Measurements from ENCODE around the gene XRCC6.
A peak's percentile ranks its signal among the peaks of the same experiment; 100 is the strongest.
"Not testable (repeated sequence)": the region's sequence is repeated elsewhere in the genome, so short reads cannot be mapped to it uniquely, and the experiment has no call there.

Gene XRCC6

DNA sequence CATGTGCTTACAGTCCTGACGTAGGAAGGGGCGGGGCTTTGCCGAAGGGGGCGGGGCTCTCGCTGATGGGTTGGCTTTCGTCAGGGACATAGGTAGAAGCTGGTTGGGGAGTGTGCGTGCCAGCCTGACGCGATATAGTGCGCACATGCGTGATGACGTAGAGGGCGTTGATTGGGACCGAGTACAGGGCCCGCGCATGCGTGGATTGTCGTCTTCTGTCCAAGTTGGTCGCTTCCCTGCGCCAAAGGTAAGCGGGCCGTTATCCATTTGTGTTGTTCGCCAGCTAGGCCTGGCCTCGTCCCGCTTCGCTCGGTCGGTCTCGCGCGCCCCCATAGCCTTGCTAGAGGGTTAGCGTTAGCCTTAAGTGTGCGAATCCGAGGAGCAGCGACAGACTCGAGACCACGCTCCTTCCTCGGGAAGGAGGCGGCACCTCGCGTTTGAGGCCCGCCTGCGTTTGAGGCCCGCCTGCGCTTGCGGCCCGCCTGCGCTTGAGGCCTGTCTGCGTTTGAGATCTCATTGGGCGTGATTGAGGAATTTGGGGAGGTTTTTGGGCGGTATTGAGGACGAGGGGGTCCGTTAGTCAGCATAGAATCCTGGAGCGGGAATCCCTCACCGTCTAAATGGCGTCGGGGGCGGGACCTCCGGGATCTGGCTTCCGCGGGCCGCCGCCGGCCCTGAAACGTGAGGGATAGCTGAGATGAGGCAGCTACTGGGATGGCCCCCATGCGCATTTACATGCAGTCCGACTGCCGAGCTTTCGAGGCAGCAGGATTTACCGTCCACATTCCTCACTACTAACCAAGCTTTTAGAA lies at the start of gene XRCC6:
TSS of gene XRCC6 (plus strand) at position 197 of the 812 bp plus-strand sequence. CDS start 710 bp downstream, outside the sequence.
- DNase-seq (ENCODE audit: low spot score): peak; percentile 99

- DNase-seq (ENCODE audit: low spot score): no peak
These were observed 49.3 kb upstream of the XRCC6 start for GRCh38 chr22:41571786-41572185.

- DNase-seq (ENCODE audit: low spot score): not testable (repeated sequence)
These were observed 48.8 kb upstream of the XRCC6 start for GRCh38 chr22:41572305-41572704.

- no peak for DNase-seq (ENCODE audit: low spot score)
These were observed 47.4 kb upstream of the XRCC6 start for GRCh38 chr22:41573677-41574076.

DNA sequence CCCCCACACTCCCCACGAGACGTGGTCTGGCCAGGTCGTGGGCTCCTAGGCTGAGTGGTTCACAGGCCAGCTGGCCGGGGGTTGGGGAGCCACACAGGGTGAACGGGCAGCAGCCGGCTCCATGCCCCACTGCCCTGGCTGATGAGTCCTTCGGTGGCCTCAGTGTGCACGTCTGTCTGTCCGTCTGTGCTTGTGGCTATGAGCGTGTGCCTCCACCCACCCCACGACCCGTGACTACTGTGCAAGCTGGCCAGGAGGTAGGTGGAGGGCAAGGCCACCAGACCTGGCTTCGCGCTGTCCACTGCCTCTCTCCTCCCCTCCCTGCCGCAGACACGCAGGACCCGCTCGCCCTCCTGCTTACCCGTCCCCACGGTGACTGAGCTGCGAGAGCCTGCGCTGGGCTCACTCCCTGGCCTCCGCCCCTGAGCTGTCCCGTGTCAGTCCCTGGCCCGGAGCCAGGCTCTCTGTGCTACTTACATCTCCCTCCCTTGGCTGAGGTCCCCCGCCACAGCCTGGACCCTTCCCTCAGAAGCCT lies 46.2 kb upstream of the XRCC6 start:
- no peak for DNase-seq (ENCODE audit: low spot score)

GRCh38 chr22:41575533-41575932 lies 45.6 kb upstream of the XRCC6 start:
- no peak for DNase-seq (ENCODE audit: low spot score)

- DNase-seq (ENCODE audit: low spot score): peak; percentile 94
These were observed 44.2 kb upstream of the XRCC6 start for GRCh38 chr22:41576877-41577276.

- no peak for DNase-seq (ENCODE audit: low spot score)
These were observed 43.0 kb upstream of the XRCC6 start for GRCh38 chr22:41578114-41578513.

- no peak for DNase-seq (ENCODE audit: low spot score)
These were observed 42.3 kb upstream of the XRCC6 start for GRCh38 chr22:41578818-41579217.

DNA sequence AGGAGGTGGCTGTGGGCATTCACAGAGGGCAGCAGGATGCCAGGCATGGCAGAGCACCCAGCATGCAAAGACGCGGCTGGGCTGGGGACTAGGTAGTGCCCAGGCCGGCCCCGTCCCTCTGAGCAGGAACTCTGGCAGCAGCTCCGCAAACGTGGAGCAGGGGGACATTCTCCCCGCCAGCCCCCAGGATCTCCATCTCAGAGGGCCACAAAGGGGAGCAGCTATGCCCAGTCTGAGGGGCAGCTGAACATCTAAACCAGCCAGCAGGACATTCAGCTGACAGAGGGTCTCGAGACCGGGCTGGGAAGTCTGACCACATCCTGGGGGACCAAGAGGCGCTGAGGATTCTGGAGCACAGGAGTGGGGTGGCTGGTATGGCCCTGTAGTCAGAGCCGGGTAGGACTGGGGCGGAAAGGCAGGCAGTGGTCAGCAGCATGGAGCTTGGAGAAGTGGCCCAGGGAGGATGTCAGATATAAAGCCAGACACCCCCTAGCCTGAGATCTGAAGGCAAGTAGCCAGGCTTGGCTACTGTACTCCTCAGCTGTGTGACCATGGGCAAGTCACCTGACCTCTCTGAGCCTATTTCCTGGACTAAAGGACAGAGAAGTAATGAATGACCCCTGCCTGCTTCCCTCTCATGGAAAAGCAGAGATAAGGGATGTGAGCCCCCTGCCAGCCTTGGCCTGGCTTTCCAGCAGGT lies 41.6 kb upstream of the XRCC6 start:
- DNase-seq (ENCODE audit: low spot score): no peak

- DNase-seq (ENCODE audit: low spot score): no peak
These were observed 41.1 kb upstream of the XRCC6 start for GRCh38 chr22:41579997-41580355.

- DNase-seq (ENCODE audit: low spot score): no peak
These were observed 38.4 kb upstream of the XRCC6 start for GRCh38 chr22:41582694-41583093.

DNA sequence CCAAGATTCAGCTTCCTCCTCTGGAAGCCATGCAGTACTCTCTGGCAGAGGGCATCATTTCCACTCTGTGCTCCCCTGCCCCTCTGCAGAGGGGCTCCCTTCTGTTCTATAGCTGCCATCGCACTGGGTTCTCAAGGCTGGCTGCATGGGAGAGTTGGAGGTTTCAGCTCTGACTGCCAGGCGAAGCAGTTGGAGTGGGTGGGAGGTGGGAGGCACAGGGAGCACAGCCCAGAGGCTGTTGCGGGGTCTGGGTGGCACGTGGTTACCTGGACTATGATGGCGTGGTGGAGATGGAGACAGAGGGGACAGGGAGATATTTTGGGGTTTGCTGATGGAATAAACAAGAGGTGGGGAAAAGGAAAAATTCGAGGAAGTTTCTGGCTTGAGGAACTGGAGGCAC lies 36.2 kb upstream of the XRCC6 start:
- DNase-seq (ENCODE audit: low spot score): no peak

- no peak for DNase-seq (ENCODE audit: low spot score)
These were observed 35.2 kb upstream of the XRCC6 start for GRCh38 chr22:41585898-41586297.

DNA sequence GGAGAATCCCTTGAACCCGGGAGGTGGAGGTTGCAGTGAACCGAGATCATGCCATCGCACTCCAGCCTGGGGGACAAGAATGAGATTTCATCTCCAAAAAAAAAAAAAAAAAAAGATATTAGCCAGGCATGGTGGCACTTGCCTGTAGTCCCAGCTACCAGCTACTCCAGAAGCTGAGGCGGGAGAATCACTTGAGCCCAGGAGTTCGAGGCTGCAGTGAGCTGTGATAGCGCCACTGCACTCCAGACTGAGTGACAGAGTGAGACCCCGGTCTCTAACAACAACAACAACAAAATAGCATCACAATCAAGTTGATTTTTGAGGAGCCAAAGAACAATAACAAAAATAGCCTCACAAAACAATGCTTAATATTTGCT lies 33.8 kb upstream of the XRCC6 start:
- DNase-seq (ENCODE audit: low spot score): no peak

- peak; percentile 98 for DNase-seq (ENCODE audit: low spot score)
These were observed 31.5 kb upstream of the XRCC6 start, which contains the start of gene PMM1 for GRCh38 chr22:41589391-41590241. TSS of gene PMM1 (minus strand) at chr22:41589840. CDS start at chr22:41589805, 35 bp downstream.

GRCh38 chr22:41593336-41593960 lies 27.6 kb upstream of the XRCC6 start:
- DNase-seq (ENCODE audit: low spot score): not testable (repeated sequence)

DNA sequence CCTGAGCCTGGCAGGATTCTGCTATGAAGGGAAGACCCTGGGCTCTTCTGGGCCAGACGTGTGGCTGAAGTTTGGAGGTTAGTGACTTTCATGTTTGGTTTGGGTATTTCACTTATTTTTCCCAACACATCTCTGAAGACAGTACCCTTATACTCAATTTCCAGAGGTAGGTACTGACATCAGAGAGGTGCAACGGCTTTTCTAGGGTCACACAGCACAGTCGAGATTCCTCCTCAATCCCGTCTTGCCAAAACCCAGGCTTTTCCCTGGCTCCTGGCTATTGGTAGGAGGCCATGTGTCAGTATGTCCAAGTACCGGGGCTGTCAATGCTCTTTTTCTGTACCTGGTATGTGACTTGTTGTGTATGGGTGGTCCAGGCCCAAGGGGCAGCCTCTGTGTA lies 25.4 kb upstream of the XRCC6 start:
- DNase-seq (ENCODE audit: low spot score): no peak

DNA sequence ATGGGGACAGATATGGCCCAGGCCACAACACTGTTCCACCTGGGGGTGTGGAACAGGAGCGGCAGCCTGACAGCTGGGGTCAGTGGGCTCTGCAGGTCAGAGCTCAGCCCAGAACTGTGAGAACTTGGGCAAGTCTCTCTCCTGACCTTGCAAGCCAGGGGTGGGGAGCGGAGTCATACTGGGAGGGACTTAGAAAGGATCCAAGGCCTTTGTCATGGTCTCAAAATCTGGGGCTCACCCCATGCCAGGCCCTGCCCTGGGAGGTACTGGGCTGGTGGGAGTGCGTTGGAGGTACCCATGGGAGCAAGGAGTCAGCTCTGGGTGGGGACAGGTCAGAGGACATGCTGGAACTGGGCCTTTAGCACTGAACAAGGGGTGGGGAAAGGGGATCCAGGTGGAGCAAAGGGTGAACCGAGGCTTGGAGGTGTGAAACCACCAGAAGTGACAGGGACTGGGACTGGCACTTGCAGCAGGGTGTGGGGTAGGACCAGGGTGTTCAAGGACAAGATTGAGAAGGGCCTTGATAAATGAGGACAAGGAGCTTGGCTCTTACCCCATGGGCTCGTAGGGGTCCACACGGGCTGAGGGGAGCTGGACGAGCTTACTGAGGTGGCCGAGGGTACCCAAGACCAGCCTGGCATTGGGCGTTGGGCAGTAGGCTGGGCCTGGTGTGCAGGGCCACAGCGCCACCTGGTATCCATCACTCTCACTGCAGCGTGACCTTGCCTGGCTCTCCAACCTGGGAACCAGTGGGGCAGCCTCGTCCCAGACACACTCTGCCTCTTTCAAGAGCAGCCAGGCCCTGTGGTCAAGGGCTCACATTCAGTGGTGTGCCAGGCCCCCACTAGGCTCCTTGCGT lies 24.1 kb upstream of the XRCC6 start:
- peak; percentile 78 for DNase-seq (ENCODE audit: low spot score)

DNA sequence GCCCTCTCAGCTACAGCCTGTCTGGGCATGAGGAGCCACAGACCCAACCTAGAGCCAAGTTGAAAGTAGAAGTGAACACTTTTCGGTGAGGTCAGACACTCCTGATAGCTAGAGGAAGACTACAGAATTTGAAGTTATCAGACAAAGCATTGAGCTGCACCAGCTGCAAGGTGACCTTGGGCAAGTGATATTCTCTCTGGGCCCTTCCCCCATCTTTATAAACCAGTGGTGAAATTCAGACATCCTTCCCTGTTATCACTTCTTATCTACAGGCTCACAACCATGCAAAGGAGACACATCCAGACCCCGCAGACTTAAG lies 23.5 kb upstream of the XRCC6 start:
- no peak for DNase-seq (ENCODE audit: low spot score)

GRCh38 chr22:41598081-41598480 lies 23.0 kb upstream of the XRCC6 start:
- DNase-seq (ENCODE audit: low spot score): no peak
